ENCODE data around the gene DBX2.
"Not testable (repeated sequence)": the region's sequence is repeated elsewhere in the genome, so short reads cannot be mapped to it uniquely, and the experiment has no call there.

Gene DBX2

DNA sequence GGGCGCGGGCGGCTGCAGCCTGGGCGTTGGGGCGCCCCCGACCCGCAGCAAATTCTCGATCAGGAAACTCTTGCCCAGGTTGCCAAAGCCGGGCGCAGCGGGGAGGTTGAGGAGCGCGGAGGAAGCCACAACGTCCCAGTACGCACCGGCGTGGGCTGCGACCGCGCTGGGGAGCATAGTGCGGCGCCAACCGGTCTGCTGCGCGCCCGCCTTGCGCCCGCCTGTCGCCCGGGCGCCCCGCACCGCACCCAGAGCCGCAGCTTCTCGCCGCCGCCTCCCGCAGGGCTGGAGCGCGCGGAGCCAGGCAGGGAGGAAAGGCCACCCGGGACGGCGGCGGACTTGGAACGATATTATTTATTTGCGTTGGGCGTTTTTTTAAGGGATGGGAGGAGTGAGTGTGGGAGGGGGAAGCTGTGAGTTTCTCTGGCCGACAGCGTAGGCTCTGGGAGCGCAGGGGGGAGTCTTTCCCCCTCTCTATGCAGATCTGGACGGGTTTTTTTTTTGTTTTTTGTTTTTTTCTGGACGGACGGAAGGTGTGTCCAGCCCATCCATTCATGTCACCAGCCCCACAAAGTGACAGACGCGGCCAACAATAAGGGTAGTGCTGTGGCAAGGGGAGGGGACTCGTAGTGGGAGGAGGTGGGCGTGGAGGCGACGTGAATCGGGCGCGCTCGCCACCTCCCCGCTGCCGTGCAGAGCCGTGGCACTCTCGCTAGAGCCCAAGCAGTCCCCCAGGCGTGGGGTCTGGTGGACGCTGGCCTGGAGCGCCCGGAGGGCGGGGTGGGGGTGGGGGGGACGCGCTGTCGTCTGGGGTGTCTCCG lies at the start of gene DBX2:
DBX2 (minus strand) TSS at position 349 of the 821 bp plus-strand sequence; CDS start at position 177, 172 bp downstream.
- DNase-seq (ENCODE audit: low read depth) = no peak

GRCh38 chr12:45098766-45099165 lies 47.9 kb upstream of the DBX2 start:
- no peak for DNase-seq (ENCODE audit: low read depth)

DNA sequence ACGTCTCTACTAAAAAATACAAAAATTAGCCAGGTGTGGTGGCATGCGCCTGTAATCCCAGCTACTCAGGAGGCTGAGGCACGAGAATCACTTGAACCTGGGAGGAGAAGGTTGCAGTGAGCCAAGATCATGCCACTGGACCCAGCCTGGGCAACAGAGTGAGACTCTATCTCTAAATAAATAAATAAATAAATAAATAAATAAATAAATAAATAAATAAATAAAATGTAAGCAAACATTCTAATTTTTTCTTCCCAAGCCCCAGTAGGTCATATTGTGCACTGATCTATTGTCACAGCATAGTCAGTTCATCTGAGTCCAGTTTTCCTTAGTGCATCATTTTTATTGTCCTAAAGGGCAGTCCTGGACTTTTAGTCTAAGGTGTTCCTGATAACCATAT lies 44.5 kb upstream of the DBX2 start:
- not testable (repeated sequence) for DNase-seq (ENCODE audit: low read depth)

DNA sequence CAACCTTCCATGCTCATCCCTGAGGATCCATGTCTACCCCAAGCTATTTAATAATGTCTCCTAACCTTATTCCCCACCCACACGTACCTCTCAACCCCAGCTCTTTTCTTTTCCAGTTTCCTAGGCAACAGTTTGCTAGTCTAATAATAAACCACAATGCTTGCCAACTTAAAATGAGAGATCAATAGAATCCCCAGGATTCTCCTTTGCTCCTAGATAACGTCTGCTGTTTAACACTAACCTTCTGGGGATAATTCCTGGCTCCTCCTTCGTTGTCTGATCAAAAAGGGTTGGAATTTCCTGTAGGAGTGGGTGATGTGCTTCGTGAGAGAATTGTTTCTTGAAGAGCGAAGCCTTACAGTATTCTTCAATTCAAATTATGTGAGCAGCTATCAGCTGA lies 42.2 kb upstream of the DBX2 start:
- no peak for DNase-seq (ENCODE audit: low read depth)

DNA sequence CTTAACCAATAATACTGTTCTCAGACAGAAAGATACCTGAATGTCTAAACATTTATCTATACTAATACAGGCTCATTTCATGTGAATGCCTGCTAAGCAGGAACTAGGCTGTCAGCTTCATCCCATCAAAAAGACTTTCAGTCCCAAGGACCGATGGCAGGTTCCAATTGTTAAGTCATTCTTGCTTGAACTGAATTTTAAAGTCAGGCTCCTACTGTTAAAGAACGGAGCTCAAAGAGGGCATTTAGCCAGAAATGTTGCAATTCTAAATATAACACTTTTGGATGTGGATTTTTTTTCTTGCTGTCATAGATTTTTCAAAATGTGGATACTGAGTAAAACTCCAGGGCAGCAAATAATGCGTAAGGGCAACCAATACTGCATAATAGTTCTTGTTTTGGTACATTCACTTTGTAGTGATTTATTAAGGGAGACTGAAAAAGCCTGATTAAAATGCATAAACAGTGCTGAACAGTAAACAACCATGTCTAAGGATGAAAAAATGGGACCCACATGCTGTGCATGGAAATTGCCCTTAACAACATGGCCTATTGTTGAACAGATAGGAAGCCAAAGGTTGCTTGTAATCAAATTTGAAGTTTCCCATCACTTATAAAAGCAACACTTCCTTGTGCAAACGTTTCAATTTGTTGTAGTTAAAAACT lies 38.6 kb upstream of the DBX2 start:
- DNase-seq (ENCODE audit: low read depth) = no peak

GRCh38 chr12:45088608-45089007 lies 37.7 kb upstream of the DBX2 start:
- DNase-seq (ENCODE audit: low read depth) = no peak

DNA sequence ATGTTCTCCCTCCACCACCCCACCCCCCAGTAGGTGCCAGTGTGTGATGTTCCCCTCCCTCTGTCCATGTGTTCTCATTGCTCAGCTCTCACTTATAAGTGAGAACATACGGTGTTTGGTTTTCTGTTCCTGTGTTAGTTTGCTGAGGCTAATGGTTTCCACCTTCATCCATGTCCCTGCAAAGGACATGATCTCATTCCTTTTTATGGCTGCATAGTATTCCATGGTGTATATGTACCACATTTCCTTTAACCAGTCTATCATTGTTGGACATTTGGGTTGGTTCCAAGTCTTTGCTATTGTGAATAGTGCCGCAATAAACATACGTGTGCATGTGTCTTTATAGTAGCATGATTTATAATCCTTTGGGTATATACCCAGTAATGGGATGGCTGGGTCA lies 33.3 kb upstream of the DBX2 start:
- DNase-seq (ENCODE audit: low read depth) = not testable (repeated sequence)

DNA sequence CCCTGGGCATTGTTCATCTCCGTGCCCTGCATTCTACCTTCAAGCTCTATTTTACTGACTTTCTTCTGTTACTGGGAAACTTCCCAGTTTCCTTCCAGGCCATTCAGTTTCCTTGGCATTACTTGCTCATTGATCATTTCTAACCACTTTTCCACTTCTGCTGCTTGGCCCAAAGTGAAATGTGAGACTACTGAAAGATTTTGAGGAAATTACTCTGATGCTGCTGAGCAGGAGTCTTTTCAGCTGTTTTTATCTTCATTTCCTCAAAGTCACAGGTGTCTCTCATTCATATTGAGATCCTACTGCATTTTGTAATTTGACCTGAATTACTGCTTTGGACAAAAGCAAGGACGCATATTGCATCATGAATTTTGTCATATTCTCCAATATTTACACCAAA lies 26.4 kb upstream of the DBX2 start:
- no peak for DNase-seq (ENCODE audit: low read depth)

- no peak for DNase-seq (ENCODE audit: low read depth)
Observed at GRCh38 chr12:45076417-45077026, 25.6 kb upstream of the DBX2 start.

GRCh38 chr12:45075587-45076282 lies 24.8 kb upstream of the DBX2 start:
- DNase-seq (ENCODE audit: low read depth) = no peak

DNA sequence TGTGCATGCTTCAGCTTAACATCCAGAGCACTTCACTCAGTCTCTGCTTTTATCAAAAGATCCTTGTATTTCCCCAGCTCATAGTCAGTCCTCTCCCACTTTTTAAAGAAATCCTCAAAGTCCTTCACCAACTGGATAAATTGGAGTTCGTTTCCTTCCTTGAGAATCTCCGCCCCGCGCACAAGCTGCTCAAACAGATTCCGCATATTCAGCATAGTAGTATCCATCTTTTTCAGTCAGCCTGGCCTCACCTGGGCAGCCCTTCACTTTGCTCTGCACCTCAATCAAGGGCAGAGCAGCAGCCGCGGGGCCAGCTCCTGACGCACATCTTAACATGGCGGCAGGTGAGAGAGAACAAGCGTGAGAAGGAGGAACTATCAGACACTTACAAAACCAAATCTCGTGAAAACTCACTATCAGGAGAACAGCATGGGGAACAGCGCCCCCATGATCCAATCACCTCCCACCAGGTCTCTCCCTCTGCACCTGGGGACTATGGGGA lies 14.3 kb upstream of the DBX2 start:
- no peak for DNase-seq (ENCODE audit: low read depth)

- DNase-seq (ENCODE audit: low read depth) = no peak
Observed at GRCh38 chr12:45060976-45061375, 10.1 kb upstream of the DBX2 start.

- no peak for DNase-seq (ENCODE audit: low read depth)
Observed at GRCh38 chr12:45051572-45052125, 750 bp upstream of the DBX2 start.

DNA sequence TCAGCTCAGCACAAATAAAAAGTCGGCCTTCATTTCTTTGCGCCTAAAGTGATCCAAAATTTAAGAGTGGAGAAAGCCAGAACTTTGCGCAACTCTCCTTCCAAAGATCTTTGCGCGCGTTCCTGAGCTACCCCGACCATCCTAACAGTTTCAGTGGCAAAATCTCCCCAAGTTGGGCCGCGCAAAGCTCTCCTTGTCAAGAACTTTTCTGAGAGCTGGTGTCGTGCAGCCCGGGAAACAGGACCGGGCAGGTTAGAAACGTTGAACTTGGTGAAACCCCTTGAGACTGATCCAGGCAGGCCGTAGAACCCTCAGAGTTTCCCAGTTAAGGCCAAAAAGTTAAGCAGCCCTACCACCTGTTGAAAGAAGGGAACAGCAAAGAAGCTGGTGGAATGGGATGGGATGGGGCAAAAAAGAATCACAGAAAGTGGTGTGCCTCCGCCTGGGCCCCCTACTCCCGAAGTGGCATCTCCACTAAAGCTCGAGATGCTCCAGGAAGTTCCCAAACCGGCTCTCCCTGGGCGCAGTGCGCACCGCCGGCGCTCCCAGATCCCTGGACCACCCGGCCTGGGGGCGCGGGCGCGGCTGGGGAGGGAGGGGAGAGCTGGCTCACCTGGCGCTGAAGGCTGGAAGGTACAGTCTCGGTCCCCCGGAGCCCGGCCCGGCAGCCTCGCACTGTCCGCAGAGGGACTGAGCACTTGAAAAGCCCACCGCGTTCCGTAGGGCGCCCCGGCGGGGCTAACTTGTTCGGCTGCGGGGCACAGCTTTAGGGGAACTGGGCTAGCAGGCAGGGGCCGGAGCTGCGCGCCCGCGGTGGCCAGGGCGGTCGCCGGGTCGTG lies 768 bp downstream of the DBX2 start:
- no peak for DNase-seq (ENCODE audit: low read depth)

DNA sequence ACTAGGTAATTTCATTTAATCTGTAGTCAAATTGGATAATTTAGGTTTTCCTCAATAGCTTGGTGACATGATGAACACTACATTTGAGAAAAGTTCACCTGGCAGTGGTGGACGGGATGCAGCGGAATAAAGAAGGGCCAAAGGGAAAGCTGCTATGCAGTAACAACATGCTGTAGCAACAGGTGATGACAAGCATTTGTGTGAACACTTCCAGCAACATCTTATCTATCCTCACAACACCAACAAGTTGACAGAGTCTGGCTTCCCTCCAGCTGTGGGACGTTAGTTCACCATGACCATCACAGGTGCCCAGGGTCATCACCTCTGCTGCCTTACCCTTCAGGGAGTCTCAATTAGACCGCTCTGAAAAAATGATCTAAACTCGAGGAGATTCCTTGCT lies 8.3 kb downstream of the DBX2 start:
- no peak for DNase-seq (ENCODE audit: low read depth)

GRCh38 chr12:45040977-45041376 lies 9.9 kb downstream of the DBX2 start:
- DNase-seq (ENCODE audit: low read depth) = no peak

DNA sequence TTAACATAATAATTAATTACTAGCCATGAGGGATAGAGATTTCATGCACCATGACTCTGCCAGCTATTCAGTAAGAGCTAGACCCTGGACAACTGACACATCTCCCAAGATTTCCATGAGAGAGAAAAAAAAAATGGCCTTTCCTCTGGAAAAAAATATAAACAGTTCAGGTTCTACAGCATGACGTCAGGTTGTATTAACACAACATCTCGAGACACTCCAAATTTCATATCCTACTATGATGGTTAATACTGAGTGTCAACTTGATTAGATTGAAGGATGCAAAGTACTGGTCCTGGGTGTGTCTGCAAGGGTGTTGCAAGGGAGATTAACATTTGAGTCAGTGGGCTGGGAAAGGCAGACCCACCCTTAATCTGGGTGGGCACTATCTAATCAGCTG lies 11.1 kb downstream of the DBX2 start:
- no peak for DNase-seq (ENCODE audit: low read depth)

- DNase-seq (ENCODE audit: low read depth) = no peak
Observed at GRCh38 chr12:45034861-45035265, 16.0 kb downstream of the DBX2 start.

DNA sequence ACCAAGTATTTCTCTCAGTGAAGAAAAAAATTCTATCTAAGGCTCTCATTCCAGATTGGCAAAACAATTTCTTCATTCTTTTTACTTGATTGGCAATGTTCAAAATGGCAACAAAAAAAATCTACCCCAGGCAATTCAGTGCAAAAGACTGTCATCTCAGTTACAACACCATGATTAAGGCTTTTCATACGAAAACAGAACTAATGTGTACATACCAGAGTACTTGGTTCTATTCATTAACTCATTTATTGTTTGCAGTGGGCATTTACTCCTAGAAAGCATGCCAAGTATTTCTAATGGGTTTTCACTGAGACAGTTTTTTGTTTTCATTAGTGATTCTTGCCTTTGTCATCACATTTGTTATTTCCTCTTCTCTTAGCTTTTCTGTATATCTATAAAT lies 33.0 kb downstream of the DBX2 start:
- DNase-seq (ENCODE audit: low read depth) = no peak

GRCh38 chr12:45014396-45014795 lies 36.5 kb downstream of the DBX2 start:
- no peak for DNase-seq (ENCODE audit: low read depth)

DNA sequence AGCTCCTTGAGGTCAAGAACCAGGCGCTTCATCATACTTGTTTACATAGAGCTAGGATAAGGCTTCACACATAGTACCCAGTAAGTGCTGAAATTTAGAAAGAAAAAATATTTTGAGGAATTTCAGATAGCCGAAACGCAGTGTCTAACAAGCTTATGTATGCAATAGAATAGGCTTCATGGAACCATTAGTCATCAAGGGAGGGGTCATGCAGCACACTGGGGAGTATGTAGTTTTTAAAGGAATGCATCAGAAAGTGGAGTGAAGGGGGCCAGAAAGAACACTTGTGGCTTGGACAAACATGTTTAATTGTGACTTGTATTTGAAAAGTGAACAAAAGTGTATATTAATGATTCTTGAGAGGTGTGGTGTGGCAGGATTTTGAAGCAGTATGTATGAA lies 38.1 kb downstream of the DBX2 start:
- no peak for DNase-seq (ENCODE audit: low read depth)

Measured in activated T-cell treated with anti-CD3 and anti-CD28 coated beads for 1 hour (primary cell).